Measurements from ENCODE around the gene FMO2.

FMO2 gene, protein sequence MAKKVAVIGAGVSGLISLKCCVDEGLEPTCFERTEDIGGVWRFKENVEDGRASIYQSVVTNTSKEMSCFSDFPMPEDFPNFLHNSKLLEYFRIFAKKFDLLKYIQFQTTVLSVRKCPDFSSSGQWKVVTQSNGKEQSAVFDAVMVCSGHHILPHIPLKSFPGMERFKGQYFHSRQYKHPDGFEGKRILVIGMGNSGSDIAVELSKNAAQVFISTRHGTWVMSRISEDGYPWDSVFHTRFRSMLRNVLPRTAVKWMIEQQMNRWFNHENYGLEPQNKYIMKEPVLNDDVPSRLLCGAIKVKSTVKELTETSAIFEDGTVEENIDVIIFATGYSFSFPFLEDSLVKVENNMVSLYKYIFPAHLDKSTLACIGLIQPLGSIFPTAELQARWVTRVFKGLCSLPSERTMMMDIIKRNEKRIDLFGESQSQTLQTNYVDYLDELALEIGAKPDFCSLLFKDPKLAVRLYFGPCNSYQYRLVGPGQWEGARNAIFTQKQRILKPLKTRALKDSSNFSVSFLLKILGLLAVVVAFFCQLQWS

DNA sequence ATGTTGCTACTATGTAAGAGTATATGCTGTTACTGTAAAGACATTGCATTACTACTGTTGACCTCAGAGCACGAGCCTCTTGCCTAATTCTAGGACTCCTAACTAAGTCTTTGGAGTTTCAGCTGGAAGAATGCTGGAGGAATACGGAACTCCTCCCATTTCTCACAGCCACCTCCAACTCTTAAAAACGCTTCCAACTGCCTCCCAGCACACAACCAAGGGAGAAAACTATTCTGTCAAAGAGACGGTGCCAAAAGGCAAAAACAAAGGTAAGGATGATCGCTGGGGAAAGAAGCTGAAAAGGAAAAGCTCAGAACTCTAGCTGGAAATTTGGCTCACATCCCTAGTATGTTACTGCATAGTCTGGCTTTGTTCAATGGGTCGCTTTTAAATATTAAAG, at the start of gene FMO2:
TSS of gene FMO2 (plus strand) at position 210 of the 400 bp plus-strand sequence. CDS start 414 bp downstream, outside the sequence.
- DNase-seq: no peak

DNA sequence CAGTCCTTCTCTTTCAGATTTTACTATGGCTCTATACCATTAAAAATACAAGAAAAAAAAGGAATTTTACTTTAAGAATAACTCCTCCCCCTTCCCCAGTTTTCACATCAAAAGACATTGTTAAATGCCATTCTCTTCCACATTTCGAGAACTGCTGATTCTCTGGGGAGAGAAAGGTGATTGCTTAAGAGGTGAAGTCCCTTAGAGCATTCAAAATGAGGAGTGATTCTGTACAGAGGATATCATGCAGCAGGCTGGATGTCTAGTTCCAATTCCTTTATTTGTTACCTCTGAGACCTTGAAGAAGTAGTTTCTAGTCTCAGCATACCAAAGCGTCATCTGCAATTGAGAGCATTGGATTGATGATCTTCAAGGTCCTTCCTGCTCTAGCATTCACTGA, 47.5 kb upstream of the FMO2 start:
- no peak for DNase-seq

DNA sequence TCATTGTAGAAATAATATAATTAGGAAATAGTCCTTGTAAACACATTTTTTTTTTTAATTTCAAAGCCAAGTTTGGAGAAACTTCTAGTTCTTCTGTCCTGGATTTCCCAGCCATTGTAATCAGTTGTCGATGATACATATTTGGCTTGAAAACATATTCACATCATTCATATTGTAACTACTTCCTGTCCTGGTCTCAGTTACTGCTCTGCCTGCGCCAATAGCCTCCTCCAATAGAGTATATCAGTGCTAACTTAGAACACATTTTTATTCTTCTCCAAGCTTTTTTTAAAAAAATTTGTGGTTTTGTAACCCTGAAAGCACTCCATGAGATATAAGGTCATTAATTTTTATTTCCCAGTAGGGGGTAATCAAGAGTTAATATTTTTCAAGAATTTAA, 46.1 kb upstream of the FMO2 start:
- DNase-seq: no peak

DNA sequence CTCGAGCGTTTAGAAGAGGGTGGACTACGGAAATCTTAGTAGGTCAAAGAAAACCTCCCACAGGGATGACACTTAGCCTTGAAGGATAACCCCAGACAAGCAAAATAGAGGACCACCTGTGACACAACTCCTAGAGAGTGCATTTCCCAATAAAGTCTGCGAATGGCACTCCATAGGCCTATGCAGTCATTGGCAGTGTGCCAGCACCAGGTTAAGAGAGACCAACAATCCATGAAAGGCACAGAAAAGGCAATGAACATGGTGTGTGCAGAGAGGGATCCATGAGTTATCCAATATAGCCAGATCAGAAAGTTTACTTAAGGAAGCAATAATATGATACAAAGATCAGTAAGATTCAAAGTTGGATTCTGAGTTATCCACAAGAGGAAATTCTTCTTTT, 45.2 kb upstream of the FMO2 start:
- DNase-seq: no peak

DNA sequence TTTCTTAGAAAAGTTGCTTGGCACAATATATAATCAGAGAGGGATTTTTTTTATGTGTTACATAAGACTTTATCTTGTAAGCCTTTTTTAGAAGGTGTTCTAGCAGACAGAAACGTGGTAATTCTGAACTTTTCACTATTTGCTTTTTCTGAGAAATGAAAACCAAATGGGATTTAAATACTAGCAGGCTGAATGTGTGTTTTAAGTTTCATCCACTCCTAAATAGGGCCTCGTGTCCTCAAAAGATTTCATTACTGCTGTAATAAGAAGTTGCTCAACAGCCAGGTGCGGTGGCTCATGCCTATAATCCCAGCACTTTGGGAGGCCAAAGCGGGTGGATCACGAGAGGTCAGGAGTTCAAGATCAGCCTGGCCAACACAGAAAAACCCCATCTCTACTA, 44.7 kb upstream of the FMO2 start:
- DNase-seq: no peak

DNA sequence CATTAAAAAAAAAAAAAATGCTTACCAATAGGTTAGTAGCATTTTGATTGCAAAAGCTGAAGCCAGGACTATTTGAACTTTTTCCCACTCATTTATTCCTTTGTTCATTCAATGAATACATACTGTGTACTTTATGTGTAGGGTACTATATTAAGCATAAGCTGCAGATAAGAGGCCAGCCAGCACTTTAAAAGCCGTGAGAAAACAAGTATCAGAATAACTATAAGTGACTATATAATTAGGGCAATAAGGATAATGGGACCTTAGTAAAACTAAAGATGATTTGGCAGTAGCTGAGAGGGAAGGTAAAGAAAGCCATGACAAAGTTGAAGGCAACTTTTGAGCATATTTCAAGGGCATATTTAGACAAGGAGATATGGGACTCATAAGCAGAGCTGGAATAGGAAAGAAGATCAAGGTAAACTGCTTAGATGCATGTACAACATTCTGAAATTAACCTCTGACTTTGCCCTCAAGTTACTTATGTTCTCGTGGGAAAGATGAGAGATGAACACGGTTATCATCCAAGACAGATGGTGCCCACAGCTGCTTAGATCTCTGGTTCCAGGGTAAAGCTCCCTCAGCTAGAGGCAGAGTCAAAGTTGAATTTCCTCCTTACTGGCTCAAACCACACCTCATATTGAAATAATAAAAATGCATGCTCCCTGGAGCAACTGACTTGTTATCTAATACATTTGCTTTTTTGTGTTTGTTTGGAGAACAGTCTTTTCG, 44.0 kb upstream of the FMO2 start:
- no peak for DNase-seq

DNA sequence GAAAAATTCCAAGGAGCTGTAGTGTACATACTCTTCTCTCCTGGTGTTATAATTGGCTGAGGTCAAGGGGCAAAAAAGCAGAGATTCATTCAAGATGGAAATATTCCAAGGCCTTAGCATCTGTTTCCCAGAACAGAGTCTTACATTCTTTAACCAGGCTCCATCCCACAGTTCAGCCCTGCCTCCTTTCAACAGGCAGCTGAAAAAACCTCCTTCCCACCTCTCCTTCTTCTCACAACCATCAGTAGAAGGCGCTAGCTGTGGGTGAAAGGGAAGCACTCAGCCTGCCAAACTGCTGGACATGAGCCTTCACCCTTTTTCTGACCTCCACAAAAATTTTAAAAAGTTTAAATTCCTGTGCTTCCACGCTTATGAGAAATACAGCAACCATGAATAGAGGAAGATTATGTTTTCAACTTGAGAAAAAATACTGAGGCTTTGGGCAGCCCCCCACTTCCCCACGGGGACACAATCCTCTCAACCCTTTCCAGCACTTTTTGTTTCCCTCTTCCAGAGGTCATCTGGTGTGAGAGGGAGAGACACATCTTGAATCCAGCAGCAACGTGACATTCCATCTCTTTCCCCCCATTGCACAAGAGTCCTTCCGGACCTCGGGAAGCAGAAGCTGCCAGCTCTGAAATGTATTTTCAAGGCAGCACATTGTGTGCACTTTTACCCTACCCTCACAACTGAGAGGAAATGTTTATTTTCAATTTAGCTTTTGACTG, 43.2 kb upstream of the FMO2 start:
- DNase-seq: no peak

DNA sequence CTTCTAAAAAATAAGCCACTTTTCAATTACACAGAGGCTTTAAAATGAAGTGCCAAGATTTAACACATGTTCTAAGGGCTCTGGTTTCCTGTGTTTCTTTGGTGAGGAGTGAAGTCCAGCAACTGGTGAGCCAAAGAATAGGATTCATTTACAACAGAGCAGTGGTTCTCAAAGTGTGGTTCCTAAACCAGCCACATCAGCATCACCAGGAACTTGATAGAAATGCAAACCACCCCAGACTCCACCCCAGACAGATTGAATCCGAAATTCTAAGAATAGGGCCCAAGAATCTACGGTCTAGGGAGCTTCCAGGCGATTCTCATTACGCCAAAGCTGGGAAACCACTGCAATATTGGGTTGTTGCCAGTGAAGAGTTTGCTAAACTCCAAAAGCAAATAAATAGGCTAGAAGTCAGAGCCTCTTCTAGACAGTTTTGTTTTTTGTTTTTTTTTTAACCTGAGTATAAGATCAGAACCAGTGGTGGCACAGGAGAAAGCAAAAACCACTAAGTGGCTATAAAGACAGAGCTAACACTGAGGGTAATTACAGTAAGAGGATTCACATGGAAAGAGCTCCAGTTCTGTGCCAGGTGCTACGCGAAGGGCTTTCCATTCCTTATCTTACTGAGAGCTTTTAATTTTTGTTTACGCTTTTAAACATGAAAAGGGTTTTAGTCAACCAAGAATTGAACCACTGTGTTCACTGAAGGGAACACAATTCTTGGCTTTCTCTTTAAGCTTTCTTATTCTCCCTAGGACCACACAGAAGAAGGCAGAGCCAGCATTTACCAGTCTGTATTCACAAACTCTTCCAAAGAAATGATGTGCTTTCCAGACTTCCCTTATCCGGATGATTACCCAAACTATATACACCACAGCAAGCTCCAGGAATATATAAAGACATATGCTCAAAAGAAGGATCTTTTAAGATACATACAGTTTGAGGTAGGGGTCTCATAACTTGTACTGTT, 42.4 kb upstream of the FMO2 start:
- no peak for DNase-seq

DNA sequence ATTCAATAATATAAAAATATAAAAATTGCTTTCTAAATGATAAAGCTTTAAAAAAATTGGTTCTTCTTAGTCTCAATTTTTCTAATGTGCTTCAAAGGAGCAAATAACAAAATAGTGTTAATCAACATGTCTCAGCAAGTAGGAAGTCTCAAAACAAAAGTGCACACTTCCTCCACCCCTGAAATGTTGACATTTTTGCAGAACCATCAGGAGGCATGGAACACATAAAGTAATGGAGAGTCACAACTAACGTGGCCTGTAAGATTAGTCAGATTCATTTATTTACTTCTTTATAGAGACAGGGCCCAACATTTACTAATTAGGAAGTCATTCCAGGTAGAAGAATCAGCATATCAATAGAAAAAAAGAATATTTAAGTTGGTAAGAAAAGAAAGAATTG, 34.9 kb upstream of the FMO2 start:
- DNase-seq: no peak

DNA sequence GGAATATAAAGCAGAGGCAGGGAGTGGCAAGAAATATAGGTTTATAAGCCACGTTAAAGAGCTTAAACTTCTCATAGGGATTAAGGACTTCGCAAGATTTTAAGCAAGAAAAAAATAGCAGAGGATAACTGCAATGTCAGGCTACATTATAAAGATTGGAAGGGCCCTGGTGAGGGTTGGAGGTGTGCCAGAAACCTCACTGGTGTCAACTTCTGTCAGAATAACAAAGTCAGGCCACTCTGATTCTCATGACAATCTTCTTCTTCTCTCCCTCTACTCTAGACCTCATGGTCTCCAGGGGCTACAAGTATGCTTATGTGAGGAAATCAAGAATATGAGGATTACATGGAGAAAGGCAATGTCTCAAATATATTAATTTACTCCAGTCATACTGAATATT, 32.6 kb upstream of the FMO2 start:
- DNase-seq: no peak

DNA sequence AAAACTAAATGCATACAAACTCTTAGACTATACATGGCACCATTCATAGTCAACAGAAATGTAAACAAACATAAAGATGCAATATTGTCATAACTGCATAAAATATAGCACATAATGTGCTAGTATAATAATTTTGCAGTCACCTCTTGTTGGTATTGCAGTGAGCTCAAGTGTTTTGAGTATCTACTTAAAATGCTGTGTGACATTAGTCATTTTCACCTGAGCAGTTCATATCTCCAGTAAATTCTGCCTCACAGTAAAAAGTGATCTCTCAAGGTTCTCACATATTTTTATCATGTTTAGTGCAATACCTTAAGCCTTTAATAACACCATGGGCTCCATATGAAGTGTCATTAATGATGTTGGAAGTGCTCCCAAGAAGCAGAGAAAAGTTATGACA, 29.6 kb upstream of the FMO2 start:
- no peak for DNase-seq

DNA sequence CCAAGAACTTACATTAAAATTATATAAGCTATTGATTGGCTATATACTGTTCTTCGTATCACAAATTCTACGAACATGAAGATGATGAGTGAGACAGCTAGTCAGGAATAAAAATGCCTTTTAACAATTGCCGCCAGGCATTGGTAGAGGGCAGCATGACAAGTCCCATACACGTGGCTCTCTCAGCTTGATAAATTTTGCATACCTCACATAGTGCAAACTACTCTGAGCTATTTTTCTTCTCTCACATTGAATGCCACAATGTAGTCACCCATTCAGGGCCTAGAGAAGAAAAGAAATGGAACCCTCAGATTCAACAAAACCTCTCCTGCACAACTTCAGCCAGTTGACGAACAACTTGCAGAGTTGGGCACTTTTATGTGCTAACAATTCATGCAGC, 27.0 kb upstream of the FMO2 start:
- no peak for DNase-seq

DNA sequence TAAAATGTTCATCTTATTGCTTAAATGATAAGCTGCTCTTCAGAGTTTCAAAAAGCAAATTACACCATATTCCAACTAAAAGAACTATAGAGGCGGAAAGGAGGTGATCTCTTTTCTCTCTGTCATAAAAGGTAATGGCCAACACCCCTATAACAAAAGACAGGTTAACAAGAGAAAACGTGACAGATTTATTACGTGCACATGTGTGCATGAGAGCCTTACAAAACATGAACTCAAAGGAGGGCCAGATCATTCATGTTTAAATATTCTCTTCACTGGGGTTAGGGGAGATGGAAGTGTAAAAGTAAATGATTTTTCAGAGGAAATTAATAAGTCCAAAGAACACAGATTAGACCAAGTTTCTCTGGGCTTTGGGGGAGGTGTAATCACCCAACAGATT, 26.5 kb upstream of the FMO2 start:
- DNase-seq: no peak

DNA sequence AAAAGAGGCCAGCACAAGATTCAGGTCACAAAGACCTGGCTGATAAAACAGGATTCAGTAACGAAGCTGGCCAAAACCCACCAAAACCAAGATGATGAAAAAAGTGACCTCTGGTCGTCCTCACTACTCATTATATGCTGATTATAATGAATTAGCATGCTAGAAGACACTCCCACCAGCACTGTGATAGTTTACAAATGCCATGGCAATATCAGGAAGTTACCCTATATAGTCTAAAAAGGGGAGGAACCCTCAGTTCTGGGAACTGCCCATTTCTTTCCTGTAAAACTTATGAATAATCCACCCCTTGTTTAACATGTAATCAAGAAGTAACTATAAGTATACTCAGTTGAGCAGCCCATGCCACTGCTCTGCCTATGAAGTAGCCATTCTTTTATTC, 26.0 kb upstream of the FMO2 start:
- DNase-seq: no peak

DNA sequence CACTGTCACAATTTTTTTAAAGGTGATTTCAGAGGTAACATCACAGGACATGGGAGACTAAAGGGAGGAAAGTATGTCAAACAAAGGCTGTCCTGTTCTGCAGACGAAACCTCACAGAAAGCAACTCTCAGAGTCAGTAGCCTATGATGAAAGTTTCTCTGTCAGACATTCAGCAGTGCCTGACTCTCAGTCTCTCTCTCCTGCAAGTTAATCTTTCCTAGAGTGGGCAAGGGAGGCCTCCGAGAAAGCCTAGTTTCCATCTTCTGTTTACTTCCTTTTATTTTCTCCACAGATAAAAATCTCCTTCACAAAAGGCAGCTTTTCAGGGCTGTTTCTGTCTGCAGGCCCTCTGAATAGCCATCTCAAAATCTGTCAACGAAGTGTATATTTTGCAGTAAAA, 24.9 kb upstream of the FMO2 start:
- no peak for DNase-seq

DNA sequence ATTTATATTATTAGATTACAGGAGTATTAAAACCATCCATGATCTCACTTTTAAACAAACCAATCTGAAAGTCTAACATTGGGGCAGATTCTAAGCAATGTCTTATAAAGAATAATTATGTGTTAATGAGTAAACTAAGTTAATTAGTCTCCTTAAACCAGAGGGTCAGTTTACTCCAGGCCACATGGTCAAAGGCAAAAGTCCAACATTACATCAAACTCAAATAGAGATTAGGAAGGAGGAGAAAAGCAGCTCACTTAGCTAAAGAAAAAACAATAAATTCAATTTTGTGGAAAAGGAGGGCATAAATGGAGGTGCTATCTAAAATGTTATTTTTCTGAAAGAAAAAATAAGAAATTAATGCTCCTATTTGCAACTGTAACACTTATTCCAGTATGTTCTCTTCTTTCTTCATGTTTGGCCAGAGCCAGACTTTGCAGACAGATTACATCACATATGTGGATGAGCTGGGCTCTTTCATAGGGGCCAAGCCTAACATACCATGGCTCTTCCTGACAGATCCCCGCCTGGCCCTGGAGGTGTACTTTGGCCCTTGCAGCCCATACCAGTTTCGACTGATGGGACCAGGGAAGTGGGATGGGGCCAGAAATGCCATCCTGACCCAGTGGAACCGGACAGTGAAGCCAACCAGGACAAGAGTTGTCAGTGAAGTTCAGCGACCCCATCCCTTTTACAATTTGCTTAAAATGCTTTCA, 24.3 kb upstream of the FMO2 start:
- DNase-seq: no peak

DNA sequence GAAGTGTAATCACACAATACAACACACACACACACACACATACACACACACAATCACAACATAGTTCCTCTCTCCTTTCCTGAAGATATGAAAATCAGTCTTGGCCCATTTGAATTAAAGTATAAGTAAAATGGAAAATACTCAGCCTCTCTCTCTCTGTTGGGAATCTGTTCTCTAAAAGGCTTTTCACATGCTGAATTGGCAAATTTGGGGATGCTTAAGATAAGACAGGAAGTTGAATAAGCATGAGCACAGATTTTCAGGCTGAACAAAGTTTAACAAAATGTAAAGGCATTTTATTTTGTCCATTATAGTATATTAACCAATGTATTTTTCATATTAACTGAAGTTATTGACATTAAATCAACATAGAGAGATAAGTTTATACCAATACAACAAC, 23.7 kb upstream of the FMO2 start:
- DNase-seq: no peak

DNA sequence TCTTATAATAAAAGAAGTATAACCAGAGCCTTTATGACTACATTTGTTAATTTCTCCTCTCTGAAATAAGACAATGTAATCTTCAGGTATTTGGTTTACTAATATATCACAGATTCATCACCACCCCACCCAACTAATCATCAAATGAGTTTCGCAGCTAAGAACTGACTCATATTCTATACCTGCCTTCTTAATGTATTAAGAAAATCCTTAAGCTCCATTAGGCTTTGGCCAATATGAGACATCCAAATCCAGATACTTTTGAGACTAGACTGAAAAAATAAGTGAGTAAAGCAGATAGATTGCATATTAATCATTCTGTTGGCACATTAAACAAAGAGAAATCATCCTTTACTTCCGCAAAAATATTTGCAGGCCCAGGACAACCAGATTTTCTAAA, 18.7 kb upstream of the FMO2 start:
- DNase-seq: no peak

DNA sequence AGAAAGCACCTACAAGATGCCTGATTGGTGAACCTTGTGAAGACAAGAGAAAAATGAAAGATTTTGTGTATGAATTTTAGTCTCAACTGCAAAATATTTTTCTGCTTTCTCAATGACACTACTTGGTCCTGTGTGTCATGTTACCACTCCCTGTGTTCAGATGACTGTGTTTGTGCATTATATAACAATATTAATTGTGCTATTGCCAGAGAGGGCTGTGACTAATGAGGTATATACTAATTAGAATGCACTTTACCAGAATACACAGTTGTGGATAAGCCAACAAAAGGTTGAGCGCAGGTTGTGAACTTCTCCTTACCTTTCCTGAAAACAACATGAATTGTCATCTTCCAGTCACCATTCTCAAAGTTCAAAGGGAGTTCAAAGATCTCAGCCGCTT, 17.3 kb upstream of the FMO2 start:
- DNase-seq: no peak

DNA sequence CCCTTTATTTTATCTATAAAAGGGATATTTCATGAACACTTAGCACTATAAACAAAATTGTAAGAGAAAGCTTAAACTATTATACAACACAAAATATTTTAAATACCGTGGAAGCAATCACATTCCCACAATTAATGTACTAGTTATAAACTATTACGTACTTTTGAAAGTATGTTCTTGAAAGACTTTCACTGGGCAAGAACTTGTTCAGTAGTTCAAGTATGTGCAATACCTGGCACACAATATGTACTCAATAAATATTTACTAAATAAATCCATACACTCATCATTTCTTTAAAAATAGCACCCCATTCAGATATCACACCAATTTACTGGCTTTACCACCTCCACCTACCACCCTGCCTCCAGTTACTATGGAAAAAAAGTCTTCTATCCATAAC, 12.6 kb upstream of the FMO2 start:
- no peak for DNase-seq

DNA sequence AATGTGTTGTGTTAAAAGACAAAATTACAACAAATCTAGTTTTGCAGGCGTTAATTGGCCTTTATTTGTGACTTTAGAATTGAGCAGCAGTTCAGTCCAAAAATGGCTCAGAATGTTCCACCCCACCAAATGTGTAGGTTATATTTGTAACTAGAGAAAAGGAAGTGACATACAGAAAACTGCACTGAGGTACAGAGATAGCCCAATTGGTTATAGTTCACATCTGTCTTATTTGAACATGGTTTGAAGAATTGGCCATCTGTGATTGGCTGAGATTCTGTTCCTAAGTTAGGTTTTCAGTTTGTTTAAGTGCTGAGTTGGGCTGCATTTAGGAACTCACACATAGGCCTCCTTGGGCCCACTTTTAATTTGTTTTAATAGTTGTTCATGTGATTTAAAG, 12.0 kb upstream of the FMO2 start:
- no peak for DNase-seq
